Vagina (tissue), 2 donors: ENCODE measurements around the gene VSIG10L.

ENCODE experiments used
- CTCF ChIP-seq, 3 experiments: fragments of 450-650 bp in 2 of 3; fragments of 200-600 bp in 1 of 3; sonication (generic) in 1 of 3; IDR thresholded peaks; one replicate each; pipeline ENCODE4 v1.5.1; 2017 to 2019; ENCODE audit warnings: antibody characterized with exemption in 3 of 3, mild to moderate bottlenecking in 2 of 3, moderate library complexity in 2 of 3
- POLR2A ChIP-seq, 2 donors: fragments of 450-650 bp; IDR thresholded peaks; one replicate each; pipeline ENCODE4 v1.6.1; 2017; ENCODE audit warnings: antibody characterized with exemption in 2 of 2, mild to moderate bottlenecking in 2 of 2, moderate library complexity in 2 of 2
- POLR2AphosphoS5 ChIP-seq, 2 donors: sonication (generic); formaldehyde crosslinking; IDR thresholded peaks; one replicate each; pipeline ENCODE4 v1.9.0; 2017; ENCODE audit warnings: antibody characterized with exemption in 2 of 2, mild to moderate bottlenecking in 2 of 2, low read depth in 1 of 2; ENCODE audit not compliant: insufficient read depth in 1 of 2

- TF ChIP-seq CTCF (IDR thresholded peaks at IDR 0.05) (no peak), POLR2A (IDR thresholded peaks at IDR 0.05) (no peak), POLR2AphosphoS5 (IDR thresholded peaks at IDR 0.05; ENCODE audit: insufficient read depth in 1 of 2, low read depth in 1 of 2) (no peak)
These were observed 14.6 kb downstream of the VSIG10L start for GRCh38 chr19:51327066-51328001.
